ENCODE results near the gene CKM.
A peak's percentile ranks its signal among the peaks of the same experiment; 100 is the strongest.
"Not testable (repeated sequence)": the region's sequence is repeated elsewhere in the genome, so short reads cannot be mapped to it uniquely, and the experiment has no call there.

The CKM gene

GRCh38 chr19:45315304-45315703 lies 7.4 kb downstream of the CKM start:
- DNase-seq: no peak

DNA sequence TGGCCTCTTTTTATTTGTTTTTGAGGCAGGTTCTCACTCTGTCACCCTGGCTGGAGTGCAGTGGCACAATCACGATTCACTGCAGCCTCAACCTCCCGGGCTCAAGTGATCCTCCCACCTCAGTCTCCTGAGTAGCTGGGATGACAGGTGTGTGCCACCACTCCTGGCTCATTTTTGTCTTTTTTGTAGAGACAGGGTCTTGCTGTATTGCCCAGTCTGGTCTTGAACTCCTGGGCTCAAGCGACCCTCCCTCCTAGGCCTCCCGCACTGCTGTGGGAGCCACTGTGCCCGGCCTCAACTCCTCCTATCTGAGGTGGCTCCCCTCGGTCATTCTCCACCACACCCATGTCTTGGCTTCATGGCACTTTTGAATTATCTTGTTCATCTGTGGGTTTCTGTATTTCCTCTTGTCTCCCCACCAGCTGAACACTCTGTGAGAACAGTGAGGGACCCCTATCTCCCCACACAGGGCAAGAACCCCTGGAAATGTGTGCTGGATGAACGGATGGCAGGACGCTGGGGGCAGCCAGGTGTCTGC lies 7.9 kb downstream of the CKM start:
- no peak for DNase-seq

- DNase-seq: not testable (repeated sequence)
These were observed 10.4 kb downstream of the CKM start for GRCh38 chr19:45312285-45312684.

DNA sequence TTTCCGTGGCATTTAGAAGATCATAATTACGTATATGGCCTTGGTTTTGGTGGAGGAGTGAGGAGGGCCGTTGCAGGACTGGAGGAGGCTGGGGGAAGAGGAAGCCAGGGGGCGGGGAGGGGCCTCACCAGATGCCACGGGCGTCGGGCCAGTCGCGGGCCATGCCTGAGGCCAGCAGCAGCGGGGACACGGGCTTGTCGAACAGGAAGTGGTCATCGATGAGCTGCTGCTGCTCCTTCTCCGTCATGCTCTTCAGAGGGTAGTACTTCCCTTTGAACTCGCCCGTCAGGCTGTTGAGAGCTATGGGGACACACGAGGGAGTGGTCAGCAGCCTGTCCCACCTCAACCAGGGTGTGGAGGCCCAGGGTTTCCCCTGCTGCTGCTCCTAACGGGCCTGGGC lies 11.1 kb downstream of the CKM start:
- no peak for DNase-seq

DNA sequence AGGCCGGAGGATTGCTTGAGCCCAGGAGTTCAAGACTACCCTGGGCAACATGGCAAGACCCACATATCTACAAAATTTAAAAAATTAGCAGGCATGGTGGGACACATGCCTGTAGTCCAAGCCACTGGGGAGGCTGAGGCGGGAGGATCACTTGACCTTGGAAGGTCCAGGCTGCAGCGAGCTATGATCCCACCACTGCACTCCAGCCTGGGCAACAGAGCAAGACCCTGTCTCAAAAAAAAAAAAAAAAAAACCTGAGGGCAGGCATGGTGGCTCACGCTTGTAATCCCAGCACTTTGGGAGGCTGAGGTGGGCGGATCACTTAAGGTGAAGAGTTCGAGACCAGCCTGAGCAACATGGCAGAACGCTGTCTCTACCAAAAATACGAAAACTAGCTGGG lies 13.4 kb downstream of the CKM start:
- DNase-seq: not testable (repeated sequence)

DNA sequence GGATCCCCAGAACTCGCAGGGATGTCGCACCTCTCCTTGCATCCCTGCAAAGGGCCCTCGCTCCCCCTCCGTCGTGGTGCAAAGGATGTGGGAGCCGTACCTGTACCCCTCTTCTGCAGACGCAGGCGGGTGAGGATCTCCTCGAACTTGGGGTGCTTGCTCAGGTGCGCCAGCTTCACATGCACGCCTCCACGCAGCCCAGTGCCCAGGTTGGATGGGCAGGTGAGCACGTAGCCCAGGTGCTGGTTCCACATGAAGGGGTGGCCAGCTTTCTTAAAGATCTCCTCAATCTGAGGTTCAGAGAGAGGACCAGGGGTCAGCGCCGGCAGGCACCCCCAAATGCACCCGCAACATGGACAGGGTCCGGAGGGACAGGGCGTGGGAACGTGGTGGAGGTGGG lies 15.3 kb downstream of the CKM start:
- DNase-seq: no peak

GRCh38 chr19:45306518-45307027 lies 16.1 kb downstream of the CKM start:
- no peak for DNase-seq

- DNase-seq: no peak
These were observed 16.6 kb downstream of the CKM start for GRCh38 chr19:45306040-45306439.

- no peak for DNase-seq
These were observed 17.3 kb downstream of the CKM start for GRCh38 chr19:45305421-45305820.

GRCh38 chr19:45305007-45305406 lies 17.7 kb downstream of the CKM start:
- DNase-seq: no peak

DNA sequence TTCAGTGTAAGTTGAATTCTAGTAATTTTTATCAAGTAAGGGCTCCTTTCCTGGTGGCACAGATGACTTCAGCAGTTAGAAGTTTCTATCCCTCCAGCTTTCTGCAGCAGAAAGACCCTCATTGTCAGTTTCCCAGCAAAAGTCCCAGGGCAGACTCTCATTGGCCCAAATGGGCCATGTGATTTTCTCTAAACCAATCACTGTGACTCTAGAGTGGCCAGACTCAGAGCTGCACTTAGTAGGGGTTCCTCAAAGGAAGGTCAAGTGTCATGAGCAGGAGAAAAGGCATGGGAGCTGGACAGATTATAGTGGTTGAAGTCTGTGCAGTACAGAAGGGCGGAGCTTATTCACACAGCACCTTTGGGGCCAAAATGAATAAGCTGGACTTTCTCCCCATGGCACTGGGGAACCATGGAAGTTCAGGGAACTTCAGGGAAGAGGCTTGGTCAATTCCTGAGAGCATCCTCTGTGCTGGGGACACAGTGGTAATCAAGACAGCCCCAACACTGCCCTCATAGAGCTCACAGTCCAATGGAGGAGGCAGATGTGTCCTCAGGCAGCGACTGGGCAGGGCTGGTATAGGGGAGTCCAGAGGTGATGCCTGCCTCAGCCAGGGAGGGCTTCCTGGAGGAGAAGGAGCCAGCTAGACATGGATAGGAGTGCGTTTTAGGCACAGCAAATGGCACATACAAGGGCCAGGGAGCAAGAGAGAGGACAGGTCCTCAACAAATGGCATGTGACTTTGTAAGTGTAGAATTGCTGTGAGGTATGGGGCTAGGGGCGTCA lies 18.3 kb downstream of the CKM start:
- DNase-seq: no peak

DNA sequence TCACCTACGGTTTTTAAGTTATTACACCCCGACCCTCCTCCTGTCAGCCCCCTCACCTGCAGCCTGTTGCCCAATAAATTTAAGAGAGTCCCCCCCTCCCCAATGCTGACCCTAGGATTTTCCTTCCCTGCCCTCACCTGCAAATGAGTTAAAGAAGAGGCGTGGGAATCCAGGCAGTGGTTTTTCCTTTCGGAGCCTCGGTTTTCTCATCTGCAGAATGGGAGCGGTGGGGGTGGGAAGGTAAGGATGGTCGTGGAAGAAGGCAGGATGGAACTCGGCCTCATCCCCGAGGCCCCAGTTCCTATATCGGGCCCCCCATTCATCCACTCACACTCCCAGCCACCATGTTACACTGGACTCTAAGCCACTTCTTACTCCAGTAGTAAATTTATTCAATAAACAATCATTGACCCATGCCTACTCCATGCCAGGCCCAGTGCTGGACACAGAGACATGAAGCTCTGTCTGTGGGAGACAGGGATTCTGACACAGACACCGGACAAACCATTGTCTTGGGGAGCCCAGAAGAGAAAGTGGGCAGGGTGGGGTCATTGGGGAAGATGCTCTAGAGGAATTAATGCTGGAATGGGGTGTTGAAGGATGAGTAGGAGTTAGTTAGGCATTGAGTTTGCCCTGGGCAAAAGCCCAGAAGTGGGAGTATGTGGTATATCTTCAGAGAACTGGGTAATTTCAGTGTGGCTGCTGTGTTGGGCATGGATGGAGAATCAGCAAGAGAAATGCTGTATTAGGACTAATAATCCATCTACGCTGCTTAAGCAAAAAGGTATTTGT lies 19.2 kb downstream of the CKM start:
- DNase-seq: no peak

GRCh38 chr19:45302416-45302815 lies 20.3 kb downstream of the CKM start:
- DNase-seq: no peak

DNA sequence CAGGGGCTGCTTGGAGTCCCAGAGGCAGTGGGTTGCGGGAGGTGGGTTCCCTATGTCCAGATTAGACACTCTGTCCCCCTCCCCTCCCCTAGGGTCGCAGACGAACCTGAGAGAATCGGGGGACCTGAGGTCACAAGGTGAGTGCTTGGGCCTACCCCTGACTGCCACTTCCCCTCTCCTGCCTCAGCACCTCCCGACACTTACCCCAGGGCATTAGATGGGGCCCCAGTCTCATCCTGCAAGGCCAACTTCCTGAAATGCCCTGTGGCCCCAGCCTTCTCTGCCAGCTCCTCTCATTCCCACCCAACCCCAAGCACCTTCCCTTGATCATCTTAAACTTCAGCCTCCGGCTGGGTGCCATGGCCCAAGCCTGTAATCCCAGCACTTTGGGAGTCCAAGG lies 23.0 kb downstream of the CKM start:
- no peak for DNase-seq

- DNase-seq: no peak
These were observed 24.4 kb downstream of the CKM start for GRCh38 chr19:45298264-45298663.

DNA sequence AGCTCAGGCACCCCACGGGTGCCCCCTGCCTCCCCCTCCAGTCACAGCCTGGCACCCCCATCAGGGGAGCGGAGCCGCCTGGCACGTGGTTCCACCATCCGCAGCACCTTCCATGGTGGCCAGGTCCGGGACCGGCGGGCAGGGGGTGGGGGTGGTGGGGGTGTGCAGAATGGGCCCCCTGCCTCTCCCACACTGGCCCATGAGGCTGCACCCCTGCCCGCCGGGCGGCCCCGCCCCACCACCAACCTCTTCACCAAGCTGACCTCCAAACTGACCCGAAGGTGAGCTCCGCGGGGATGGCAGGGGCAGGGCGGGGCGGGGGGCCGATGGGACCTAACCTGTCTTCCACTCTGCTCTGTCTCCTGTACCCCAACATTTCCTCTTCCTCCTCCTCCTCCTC lies 25.0 kb downstream of the CKM start:
- DNase-seq: no peak

DNA sequence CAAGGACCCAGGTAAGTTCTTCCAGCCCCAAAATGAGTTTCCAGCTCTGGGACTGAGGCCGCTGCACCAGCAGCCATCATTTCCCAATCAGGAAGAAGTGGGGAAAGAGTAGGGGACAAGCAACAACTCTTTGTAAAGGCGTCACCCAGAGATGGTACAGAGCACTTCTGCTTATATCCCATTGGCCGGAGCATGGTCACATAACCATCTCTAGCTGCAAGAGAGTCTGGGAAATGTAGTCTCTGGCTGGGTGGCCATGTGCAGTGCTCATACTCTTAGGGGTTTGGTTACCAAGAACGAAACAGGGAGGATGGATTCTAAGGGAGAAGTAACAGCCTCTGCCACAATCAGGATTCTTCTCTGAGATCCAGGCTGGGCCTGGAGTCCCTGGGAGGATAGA lies 26.3 kb downstream of the CKM start:
- no peak for DNase-seq

GRCh38 chr19:45295873-45296272 lies 26.8 kb downstream of the CKM start:
- no peak for DNase-seq

- no peak for DNase-seq
These were observed 28.2 kb downstream of the CKM start for GRCh38 chr19:45294291-45295029.

- peak; percentile 60 for DNase-seq
These were observed 29.0 kb downstream of the CKM start for GRCh38 chr19:45293682-45294081.

DNA sequence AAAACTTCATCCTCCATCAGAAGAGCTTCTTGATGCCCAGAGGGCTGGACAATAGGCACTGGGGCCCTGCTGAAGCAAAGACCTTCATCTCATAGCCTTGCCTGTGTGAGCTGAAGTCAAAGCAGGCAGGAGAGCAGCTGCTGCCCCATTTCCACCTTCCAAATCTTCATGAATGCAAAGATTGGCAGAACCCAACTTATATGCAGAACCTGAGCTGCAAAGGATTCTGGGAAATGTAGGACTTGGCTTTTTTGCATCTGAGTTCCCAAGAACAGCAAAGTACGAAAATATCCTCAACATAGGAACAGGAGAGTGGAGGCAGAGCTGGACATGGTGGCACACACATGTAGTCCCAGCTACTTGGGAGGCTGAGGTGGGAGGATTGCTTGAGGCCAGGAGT lies 30.8 kb downstream of the CKM start:
- no peak for DNase-seq

GRCh38 chr19:45290381-45290931 lies 32.2 kb downstream of the CKM start:
- no peak for DNase-seq
